ENCODE data around the gene TLR1.

TLR1 gene

GRCh38 chr4:38803833-38804653 lies 548 bp downstream of the TLR1 start:
- H3K36me3 ChIP-seq (replicated peaks; ENCODE audit: insufficient read depth, low read length), result no peaks in the 10 kb centered on the region
- DNase-seq, result peak; percentile 68
- H4K20me1 ChIP-seq (ENCODE audit: insufficient read depth, low read length), result no peaks in the 10 kb centered on the region
- H3K79me2 ChIP-seq (ENCODE audit: low read length), result peaks cover 5% of the 10 kb centered on the region
- no peaks in the 10 kb centered on the region for H3K27me3 ChIP-seq (replicated peaks; ENCODE audit: insufficient read depth, low read length)
- H3K4me3 ChIP-seq (ENCODE audit: low read length), result peak overlapping the region; percentile 57
- H3K9ac ChIP-seq (ENCODE audit: low read length), result peak overlapping the region; percentile 64; the same call in 1 of the 2 replicates
- H2AFZ ChIP-seq (ENCODE audit: low read length), result peak overlapping the region; percentile 10; the same call in 1 of the 2 replicates
- H3K4me2 ChIP-seq (ENCODE audit: low read depth, low read length), result peak overlapping the region; percentile 86
- H3K9me3 ChIP-seq (replicated peaks; ENCODE audit: insufficient read depth, low read length), result no peaks in the 10 kb centered on the region
- H3K9me2 ChIP-seq (replicated peaks; ENCODE audit: insufficient read depth, low read length), result no peaks in the 10 kb centered on the region
- H3K27ac ChIP-seq (ENCODE audit: low read length), result peak overlapping the region; percentile 91; the same call in 1 of the 2 replicates
- TF ChIP-seq EZH2 (optimal IDR thresholded peaks at IDR 0.05; ENCODE audit: low read depth, low read length) (no peak), EZH2phosphoT487 (IDR thresholded peaks at IDR 0.05; ENCODE audit: low read length) (no peak), CTCF (IDR thresholded peaks at IDR 0.05; ENCODE audit: low read length) (no peak)
- H3K4me1 ChIP-seq (ENCODE audit: low read length), result peaks cover 13% of the 10 kb centered on the region
- peaks cover 27% of the 10 kb centered on the region for H3F3A ChIP-seq (ENCODE audit: insufficient read depth, low read length)

- Histone ChIP-seq H3K4me1 (ENCODE audit: low read length) (peaks cover 13% of the 10 kb centered on the region), H3K27ac (ENCODE audit: low read length) (no peak overlapping the region), H3K36me3 (replicated peaks; ENCODE audit: insufficient read depth, low read length) (no peaks in the 10 kb centered on the region), H3K4me3 (ENCODE audit: low read length) (no peak overlapping the region), H3K4me2 (ENCODE audit: low read depth, low read length) (peak overlapping the region; percentile 86; the same call in 1 of the 2 replicates), H3K79me2 (ENCODE audit: low read length) (peaks cover 5% of the 10 kb centered on the region), H3K27me3 (replicated peaks; ENCODE audit: insufficient read depth, low read length) (no peaks in the 10 kb centered on the region), H3K9ac (ENCODE audit: low read length) (no peak overlapping the region), H2AFZ (ENCODE audit: low read length) (no peak overlapping the region), H3F3A (ENCODE audit: insufficient read depth, low read length) (peaks cover 27% of the 10 kb centered on the region), H3K9me3 (replicated peaks; ENCODE audit: insufficient read depth, low read length) (no peaks in the 10 kb centered on the region), H3K9me2 (replicated peaks; ENCODE audit: insufficient read depth, low read length) (no peaks in the 10 kb centered on the region), H4K20me1 (ENCODE audit: insufficient read depth, low read length) (no peaks in the 10 kb centered on the region)
- no peak for TF ChIP-seq CTCF (IDR thresholded peaks at IDR 0.05; ENCODE audit: low read length)
- no peak for TF ChIP-seq EZH2phosphoT487 (IDR thresholded peaks at IDR 0.05; ENCODE audit: low read length)
- no peak for TF ChIP-seq EZH2 (optimal IDR thresholded peaks at IDR 0.05; ENCODE audit: low read depth, low read length)
- no peak for DNase-seq
Measured at GRCh38 chr4:38802561-38803355, 1.8 kb downstream of the TLR1 start.

- Histone ChIP-seq H3K79me2 (ENCODE audit: low read length) (peaks cover 5% of the 10 kb centered on the region), H3F3A (ENCODE audit: insufficient read depth, low read length) (peaks cover 25% of the 10 kb centered on the region), H3K27me3 (replicated peaks; ENCODE audit: insufficient read depth, low read length) (no peaks in the 10 kb centered on the region), H3K27ac (ENCODE audit: low read length) (no peak overlapping the region), H3K4me3 (ENCODE audit: low read length) (no peak overlapping the region), H3K4me1 (ENCODE audit: low read length) (peaks cover 11% of the 10 kb centered on the region), H3K4me2 (ENCODE audit: low read depth, low read length) (no peak overlapping the region), H3K9me2 (replicated peaks; ENCODE audit: insufficient read depth, low read length) (no peaks in the 10 kb centered on the region), H3K36me3 (replicated peaks; ENCODE audit: insufficient read depth, low read length) (no peaks in the 10 kb centered on the region), H3K9ac (ENCODE audit: low read length) (no peak overlapping the region), H2AFZ (ENCODE audit: low read length) (no peak overlapping the region), H3K9me3 (replicated peaks; ENCODE audit: insufficient read depth, low read length) (no peaks in the 10 kb centered on the region), H4K20me1 (ENCODE audit: insufficient read depth, low read length) (no peaks in the 10 kb centered on the region)
- no peak for TF ChIP-seq CTCF (IDR thresholded peaks at IDR 0.05; ENCODE audit: low read length)
- no peak for DNase-seq
Measured at GRCh38 chr4:38800961-38801450, 3.6 kb downstream of the TLR1 start.
